IMR-90 (cell line): Measurements from ENCODE around the gene KLHL2.

Experiments used
- RAD21 ChIP-seq: IDR thresholded peaks from 2 replicates; pipeline ENCODE4 v1.6.1; 2012; ENCODE audit warnings: low read length, improper control_type of control experiment
- SMC3 ChIP-seq: fragments of 150-350 bp; IDR thresholded peaks from 2 replicates; pipeline ENCODE4 v1.6.1; 2016; ENCODE audit warnings: low read depth, mild to moderate bottlenecking, antibody characterized with exemption, low read length, moderate library complexity
- TF ChIP-seq, protein P1 (sequence below): conservative IDR thresholded peaks from 2 replicates; pipeline ENCODE4 v1.5.1; 2012; ENCODE audit warnings: mild to moderate bottlenecking, low read depth, low read length, improper control_type of control experiment

- TF ChIP-seq, protein P1, sequence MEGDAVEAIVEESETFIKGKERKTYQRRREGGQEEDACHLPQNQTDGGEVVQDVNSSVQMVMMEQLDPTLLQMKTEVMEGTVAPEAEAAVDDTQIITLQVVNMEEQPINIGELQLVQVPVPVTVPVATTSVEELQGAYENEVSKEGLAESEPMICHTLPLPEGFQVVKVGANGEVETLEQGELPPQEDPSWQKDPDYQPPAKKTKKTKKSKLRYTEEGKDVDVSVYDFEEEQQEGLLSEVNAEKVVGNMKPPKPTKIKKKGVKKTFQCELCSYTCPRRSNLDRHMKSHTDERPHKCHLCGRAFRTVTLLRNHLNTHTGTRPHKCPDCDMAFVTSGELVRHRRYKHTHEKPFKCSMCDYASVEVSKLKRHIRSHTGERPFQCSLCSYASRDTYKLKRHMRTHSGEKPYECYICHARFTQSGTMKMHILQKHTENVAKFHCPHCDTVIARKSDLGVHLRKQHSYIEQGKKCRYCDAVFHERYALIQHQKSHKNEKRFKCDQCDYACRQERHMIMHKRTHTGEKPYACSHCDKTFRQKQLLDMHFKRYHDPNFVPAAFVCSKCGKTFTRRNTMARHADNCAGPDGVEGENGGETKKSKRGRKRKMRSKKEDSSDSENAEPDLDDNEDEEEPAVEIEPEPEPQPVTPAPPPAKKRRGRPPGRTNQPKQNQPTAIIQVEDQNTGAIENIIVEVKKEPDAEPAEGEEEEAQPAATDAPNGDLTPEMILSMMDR: no peak
- TF ChIP-seq RAD21: no peak
- no peak for TF ChIP-seq SMC3
These were observed 140.5 kb downstream of the KLHL2 start for GRCh38 chr4:165347647-165348569.
